CD4-positive, alpha-beta T cell treated with Interleukin-4 for 4 hours (primary cell): ENCODE results near the gene PSAP.

Experiments
- DNase-seq: peaks from one replicate; pipeline ENCODE4 v3.0.0-alpha.2; 2020

Gene PSAP

DNA sequence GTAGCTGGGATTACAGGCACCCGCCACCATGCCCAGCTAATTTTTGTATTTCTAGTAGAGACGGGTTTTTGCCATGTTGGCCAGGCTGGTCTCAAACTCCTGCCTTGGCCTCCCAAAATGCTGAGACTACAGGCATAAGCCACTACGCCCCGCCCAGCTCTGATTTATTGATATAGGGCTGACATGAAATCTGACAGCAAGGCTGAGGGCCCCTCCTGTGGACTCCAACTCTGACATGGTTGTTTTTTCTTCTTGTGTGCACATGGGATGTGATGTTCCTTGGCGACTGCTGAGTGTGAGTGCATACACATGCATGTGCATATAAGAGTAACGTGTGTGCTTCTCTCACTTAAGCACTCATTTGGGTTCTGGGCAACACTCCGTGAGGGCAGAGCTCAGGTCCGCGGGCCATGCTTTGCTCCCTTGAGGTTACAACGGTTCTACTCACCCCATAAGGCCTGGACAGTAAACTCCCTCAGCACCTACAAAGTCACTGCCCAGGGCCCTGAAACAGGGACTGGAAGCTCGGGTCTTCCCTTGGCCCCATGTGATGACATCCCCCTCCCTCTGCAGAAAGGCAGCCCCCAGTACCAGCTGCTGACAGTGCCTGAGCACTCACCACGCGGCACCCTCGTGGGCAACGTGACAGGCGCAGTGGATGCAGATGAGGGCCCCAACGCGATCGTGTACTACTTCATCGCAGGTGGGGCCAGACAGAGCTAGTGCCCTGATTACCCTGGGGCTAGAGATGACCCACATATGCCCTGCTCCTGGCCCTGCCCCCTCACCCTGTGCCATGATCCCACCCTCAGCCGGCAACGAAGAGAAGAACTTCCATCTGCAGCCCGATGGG, 44.1 kb downstream of the PSAP start:
- no peak for DNase-seq

GRCh38 chr10:71805776-71806703, 45.0 kb downstream of the PSAP start:
- no peak for DNase-seq

GRCh38 chr10:71804077-71804476, 47.0 kb downstream of the PSAP start:
- no peak for DNase-seq

- DNase-seq, result no peak
Measured at GRCh38 chr10:71802715-71803488, 48.1 kb downstream of the PSAP start.

DNA sequence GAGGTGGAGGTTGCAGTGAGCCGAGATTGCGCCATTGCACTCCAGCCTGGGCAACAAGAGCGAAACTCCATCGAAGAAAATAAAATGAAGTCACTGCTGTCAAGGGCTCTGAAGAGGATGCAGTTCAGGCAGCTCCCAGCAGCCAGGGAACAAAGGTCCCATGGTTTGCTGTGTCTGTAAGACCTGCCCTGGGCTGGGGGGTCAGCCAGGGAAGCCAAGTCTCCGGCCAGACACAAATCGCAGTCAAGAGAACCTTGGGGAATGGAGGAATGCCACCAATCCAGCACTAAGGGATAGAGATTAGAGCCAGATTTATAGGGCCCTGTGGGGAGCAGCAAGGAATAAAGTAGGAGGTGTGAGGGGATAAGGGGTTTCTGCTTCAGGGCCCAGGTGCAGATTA, 48.8 kb downstream of the PSAP start:
- DNase-seq, result no peak

DNA sequence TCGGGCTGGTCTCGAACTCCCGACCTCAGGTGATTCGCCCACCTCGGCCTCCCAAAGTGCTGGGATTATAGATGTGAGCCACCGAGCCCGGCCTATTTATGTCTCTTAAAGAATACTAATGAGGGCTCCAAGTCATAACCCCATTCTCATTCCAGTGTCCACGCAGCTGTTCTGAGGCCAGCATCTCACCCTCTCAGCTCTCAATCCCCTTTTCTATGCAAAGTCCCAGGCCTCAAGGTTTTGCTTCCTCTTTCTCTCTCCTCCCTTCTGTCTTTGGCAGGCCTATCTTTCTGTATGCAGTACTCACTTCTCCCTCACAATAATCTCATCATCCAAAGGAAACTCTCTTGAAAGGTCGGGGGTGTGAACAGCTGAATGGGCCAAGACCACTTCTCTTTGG, 49.7 kb downstream of the PSAP start:
- DNase-seq, result no peak

GRCh38 chr10:71799608-71800453, 51.2 kb downstream of the PSAP start:
- DNase-seq, result no peak

- no peak for DNase-seq
Measured at GRCh38 chr10:71799112-71799511, 51.9 kb downstream of the PSAP start.

- DNase-seq, result no peak
Measured at GRCh38 chr10:71798308-71798624, 52.8 kb downstream of the PSAP start.

DNA sequence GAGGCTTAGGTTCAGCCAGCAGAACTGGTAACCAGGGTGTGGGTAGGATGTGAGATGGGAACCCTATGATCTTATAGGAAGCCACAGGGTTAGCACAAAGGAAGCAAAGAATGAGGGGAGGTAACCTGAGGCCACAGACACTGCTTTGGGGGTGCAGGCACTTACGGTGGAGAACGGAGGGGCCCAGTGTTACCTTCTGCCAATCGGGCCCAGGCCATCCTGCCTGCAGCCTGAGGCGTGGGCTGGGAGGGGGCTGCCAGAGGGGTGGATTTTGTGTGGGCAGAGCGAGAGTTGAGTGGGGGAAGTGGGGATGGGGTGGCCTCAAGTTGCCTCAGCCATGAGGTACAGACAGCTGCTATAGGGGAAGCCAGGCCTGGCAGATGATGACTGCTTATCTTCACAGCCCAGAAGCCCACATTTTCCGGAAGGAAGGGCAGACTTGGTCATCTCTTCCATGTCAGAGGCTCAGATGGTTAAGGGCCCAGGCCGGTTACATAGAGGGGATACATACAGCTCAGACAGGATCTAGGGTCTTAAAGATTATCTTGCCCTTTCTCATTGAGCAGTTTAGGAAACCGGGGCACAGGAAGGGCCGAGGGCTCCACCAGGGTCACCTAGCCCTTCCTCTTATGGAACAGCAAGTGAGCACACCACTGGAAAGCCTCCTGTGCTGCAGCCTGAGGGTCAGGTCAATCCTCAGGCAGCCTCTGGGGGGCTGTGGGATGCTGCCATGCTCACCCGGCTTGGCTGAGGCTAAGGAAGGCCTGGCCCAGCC, 53.3 kb downstream of the PSAP start:
- DNase-seq, result no peak

GRCh38 chr10:71796749-71797405, 54.2 kb downstream of the PSAP start:
- no peak for DNase-seq

DNA sequence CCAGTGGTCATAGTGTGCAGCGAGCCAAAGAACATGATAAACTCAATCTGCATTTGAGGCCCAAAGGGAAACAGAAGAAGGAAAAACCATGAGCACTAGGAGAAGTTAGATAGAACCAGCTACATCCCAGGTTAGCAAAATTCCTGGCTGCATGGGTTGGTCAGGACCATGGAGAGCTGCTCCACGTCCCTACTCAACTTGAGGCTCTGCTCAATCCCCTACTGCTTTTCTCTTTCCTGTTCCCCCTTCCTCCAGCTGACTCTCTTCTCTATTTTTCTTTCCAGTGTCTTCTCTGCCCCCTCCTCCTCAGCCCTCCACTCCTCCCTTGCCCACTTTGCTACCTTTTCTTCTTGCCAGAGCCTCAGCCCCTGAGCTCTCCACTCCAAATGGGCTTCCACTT, 55.8 kb downstream of the PSAP start:
- no peak for DNase-seq

- DNase-seq, result no peak
Measured at GRCh38 chr10:71790749-71791440, 60.2 kb downstream of the PSAP start.

- DNase-seq, result no peak
Measured at GRCh38 chr10:71789871-71790270, 61.2 kb downstream of the PSAP start.

DNA sequence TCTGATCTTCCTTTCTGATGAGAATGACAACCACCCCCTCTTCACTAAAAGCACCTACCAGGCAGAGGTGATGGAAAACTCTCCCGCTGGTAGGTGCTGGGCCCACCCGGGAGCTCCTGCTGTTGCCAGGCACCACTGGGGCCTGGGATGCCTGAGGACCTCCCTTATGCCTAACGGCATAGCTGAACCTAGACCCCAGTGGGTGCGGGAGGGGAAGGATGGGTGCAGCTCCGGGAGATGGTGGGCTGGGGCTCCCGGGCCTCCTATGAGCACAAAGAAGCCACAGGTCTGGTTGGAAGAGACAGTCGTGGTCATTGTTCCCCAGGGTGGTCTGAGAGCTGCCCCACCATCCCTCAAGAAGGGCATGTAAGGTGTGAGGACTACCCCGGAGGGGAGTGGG, 62.1 kb downstream of the PSAP start:
- DNase-seq, result no peak

- DNase-seq, result no peak
Measured at GRCh38 chr10:71784679-71785272, 66.3 kb downstream of the PSAP start.

DNA sequence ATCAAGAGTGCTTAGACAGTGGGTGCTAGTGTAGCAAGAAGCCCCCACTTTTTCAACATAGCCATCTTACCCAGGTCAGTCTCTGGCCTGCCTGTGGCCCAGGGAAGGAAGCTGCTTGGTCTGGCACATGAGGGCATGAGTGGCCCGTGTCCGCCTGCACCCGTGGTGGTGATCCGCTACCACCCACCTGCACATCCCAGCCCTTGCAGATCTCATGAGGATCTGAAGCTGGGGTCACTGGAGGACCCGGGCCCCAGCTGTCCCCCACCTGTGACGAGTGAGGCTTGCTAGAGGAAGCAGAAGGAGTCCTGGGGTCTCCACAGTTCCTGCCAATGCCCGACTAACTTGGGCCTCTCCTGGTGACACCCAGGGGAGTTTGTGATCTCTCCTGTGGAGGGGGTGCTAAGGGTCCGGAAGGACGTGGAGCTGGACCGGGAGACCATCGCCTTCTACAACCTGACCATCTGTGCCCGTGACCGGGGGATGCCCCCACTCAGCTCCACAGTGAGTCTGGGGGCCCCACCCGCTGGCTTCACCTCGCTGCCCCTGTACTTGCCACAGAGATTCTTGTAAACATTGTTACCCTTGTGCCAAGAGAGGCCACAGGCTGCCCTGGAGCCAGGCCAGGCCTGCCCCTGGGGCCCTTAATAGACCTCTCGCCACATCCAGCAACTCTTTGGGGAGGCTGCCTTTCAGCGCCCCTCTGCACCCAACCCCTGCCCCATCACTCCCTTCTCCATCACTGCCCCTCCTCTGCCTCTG, 67.0 kb downstream of the PSAP start:
- DNase-seq, result no peak

DNA sequence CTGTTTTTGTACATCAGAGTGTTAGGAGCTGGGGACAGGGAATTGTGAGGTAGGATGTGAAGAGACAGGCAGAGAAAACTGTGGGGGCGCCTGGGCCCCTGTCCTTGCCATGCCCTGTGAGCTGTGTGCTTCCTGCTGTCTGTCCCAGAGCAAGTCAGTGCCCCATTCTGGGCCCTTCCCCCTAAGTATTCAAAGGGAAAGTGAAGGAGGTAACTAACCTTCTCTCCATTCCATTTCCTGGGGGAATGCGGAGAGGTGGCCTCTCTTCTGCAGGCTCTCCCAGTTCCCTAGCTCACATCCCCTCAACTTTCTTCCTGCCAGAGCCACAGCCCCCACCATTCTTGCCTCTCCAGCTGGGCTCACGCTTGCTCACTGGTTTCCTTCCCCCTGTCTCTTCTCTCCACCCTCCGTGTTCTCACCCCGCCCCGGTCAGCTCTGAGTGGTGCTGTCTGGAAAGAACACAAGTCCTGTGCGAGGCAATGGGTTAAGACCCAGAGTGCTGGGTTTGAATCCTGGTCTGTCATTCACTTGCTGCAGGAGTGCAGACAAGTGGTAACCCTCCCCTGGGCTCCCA, 68.0 kb downstream of the PSAP start:
- no peak for DNase-seq
